Measurements from ENCODE around the gene CCDC142.

- TF ChIP-seq FOXJ3 (CRISPR knock-in tag; IDR thresholded peaks at IDR 0.05) (no peak), CTCF (IDR thresholded peaks at IDR 0.05 in 2 of 3, conservative IDR thresholded peaks at IDR 0.05 in 1 of 3; ENCODE audit: insufficient read depth in 2 of 3, low read depth in 1 of 3, low read length in 3 of 3) (peak; percentile 37 to 63 (median 44); a peak in 5 of 6 replicates), GATAD2B (IDR thresholded peaks at IDR 0.05; ENCODE audit: borderline replicate concordance) (no peak), RCOR1 (IDR thresholded peaks at IDR 0.05; ENCODE audit: borderline replicate concordance in 1 of 2, low read depth in 2 of 2, low read length in 2 of 2) (no peak), GABPA (tag; conservative IDR thresholded peaks at IDR 0.05; ENCODE audit: low read depth) (no peak), MXI1 (IDR thresholded peaks at IDR 0.05; ENCODE audit: low read depth, low read length) (no peak), ELK1 (CRISPR knock-in tag; IDR thresholded peaks at IDR 0.05) (no peak), ZKSCAN8 (CRISPR knock-in tag; IDR thresholded peaks at IDR 0.05) (no peak)
- TF ChIP-seq, protein P1, sequence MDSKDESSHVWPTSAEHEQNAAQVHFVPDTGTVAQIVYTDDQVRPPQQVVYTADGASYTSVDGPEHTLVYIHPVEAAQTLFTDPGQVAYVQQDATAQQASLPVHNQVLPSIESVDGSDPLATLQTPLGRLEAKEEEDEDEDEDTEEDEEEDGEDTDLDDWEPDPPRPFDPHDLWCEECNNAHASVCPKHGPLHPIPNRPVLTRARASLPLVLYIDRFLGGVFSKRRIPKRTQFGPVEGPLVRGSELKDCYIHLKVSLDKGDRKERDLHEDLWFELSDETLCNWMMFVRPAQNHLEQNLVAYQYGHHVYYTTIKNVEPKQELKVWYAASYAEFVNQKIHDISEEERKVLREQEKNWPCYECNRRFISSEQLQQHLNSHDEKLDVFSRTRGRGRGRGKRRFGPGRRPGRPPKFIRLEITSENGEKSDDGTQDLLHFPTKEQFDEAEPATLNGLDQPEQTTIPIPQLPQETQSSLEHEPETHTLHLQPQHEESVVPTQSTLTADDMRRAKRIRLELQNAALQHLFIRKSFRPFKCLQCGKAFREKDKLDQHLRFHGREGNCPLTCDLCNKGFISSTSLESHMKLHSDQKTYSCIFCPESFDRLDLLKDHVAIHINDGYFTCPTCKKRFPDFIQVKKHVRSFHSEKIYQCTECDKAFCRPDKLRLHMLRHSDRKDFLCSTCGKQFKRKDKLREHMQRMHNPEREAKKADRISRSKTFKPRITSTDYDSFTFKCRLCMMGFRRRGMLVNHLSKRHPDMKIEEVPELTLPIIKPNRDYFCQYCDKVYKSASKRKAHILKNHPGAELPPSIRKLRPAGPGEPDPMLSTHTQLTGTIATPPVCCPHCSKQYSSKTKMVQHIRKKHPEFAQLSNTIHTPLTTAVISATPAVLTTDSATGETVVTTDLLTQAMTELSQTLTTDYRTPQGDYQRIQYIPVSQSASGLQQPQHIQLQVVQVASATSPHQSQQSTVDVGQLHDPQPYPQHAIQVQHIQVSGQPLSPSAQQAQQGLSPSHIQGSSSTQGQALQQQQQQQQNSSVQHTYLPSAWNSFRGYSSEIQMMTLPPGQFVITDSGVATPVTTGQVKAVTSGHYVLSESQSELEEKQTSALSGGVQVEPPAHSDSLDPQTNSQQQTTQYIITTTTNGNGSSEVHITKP (IDR thresholded peaks at IDR 0.05; ENCODE audit: partially characterized antibody), result no peak
- TF ChIP-seq, protein P2, sequence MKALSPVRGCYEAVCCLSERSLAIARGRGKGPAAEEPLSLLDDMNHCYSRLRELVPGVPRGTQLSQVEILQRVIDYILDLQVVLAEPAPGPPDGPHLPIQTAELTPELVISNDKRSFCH (CRISPR knock-in tag; IDR thresholded peaks at IDR 0.05), result no peak
- TF ChIP-seq, protein P2 (tag; IDR thresholded peaks at IDR 0.05), result no peak
- TF ChIP-seq, protein P3, sequence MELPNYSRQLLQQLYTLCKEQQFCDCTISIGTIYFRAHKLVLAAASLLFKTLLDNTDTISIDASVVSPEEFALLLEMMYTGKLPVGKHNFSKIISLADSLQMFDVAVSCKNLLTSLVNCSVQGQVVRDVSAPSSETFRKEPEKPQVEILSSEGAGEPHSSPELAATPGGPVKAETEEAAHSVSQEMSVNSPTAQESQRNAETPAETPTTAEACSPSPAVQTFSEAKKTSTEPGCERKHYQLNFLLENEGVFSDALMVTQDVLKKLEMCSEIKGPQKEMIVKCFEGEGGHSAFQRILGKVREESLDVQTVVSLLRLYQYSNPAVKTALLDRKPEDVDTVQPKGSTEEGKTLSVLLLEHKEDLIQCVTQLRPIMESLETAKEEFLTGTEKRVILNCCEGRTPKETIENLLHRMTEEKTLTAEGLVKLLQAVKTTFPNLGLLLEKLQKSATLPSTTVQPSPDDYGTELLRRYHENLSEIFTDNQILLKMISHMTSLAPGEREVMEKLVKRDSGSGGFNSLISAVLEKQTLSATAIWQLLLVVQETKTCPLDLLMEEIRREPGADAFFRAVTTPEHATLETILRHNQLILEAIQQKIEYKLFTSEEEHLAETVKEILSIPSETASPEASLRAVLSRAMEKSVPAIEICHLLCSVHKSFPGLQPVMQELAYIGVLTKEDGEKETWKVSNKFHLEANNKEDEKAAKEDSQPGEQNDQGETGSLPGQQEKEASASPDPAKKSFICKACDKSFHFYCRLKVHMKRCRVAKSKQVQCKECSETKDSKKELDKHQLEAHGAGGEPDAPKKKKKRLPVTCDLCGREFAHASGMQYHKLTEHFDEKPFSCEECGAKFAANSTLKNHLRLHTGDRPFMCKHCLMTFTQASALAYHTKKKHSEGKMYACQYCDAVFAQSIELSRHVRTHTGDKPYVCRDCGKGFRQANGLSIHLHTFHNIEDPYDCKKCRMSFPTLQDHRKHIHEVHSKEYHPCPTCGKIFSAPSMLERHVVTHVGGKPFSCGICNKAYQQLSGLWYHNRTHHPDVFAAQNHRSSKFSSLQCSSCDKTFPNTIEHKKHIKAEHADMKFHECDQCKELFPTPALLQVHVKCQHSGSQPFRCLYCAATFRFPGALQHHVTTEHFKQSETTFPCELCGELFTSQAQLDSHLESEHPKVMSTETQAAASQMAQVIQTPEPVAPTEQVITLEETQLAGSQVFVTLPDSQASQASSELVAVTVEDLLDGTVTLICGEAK (IDR thresholded peaks at IDR 0.05), result no peak
- TF ChIP-seq, protein P3 (CRISPR knock-in tag; IDR thresholded peaks at IDR 0.05), result no peak
Observed at GRCh38 chr2:74532222-74532621, 49.4 kb upstream of the CCDC142 start.

Measured in K562 (cell line).